NCI-H1436 treated with DMSO at 0.1 percent for 48 hours (cell line): ENCODE measurements around the gene CHRM4.

ENCODE experiments used
- DNase-seq: peaks from one replicate; lab custom pipeline; 2025; lab: John Stamatoyannopoulos, UW

CHRM4 gene

GRCh38 chr11:46347637-46348311 is 43.8 kb downstream of the CHRM4 start:
- no peak for DNase-seq

GRCh38 chr11:46346886-46347636 is 44.5 kb downstream of the CHRM4 start, which contains the start of gene DGKZ:
Gene DGKZ, plus strand, starts transcription at chr11:46347463. Its CDS starts 197 bp downstream, at chr11:46347660.
- no peak for DNase-seq

GRCh38 chr11:46345881-46346484 is 45.6 kb downstream of the CHRM4 start:
- no peak for DNase-seq

- no peak for DNase-seq
These were observed 46.4 kb downstream of the CHRM4 start for GRCh38 chr11:46345131-46345597.

- DNase-seq = no peak
These were observed 48.1 kb downstream of the CHRM4 start for GRCh38 chr11:46343520-46343919.

GRCh38 chr11:46342239-46342638 is 49.3 kb downstream of the CHRM4 start:
- DNase-seq = no peak

GRCh38 chr11:46341454-46341853 is 50.1 kb downstream of the CHRM4 start:
- no peak for DNase-seq

- no peak for DNase-seq
These were observed 51.8 kb downstream of the CHRM4 start for GRCh38 chr11:46339816-46340215.

GRCh38 chr11:46338988-46339666 is 52.4 kb downstream of the CHRM4 start:
- peak; percentile 44 for DNase-seq

GRCh38 chr11:46338636-46338987 is 53.0 kb downstream of the CHRM4 start:
- no peak for DNase-seq

GRCh38 chr11:46337626-46338345 is 53.8 kb downstream of the CHRM4 start:
- DNase-seq = no peak

- DNase-seq = no peak
These were observed 54.9 kb downstream of the CHRM4 start for GRCh38 chr11:46336563-46337180.

- DNase-seq = no peak
These were observed 55.5 kb downstream of the CHRM4 start for GRCh38 chr11:46335890-46336562.

- DNase-seq = no peak
These were observed 56.3 kb downstream of the CHRM4 start for GRCh38 chr11:46335271-46335670.

GRCh38 chr11:46334211-46334610 is 57.4 kb downstream of the CHRM4 start:
- DNase-seq = no peak
